NCI-H345 treated with DMSO at 0.1 percent for 48 hours (cell line): ENCODE results near the gene NDNF.

Experiments used
- DNase-seq: peaks from one replicate; lab custom pipeline; 2025; ENCODE audit not compliant: unreplicated experiment; lab: John Stamatoyannopoulos, UW

NDNF gene

GRCh38 chr4:121015421-121015820, 56.9 kb downstream of the NDNF start:
- DNase-seq, result no peak

DNA sequence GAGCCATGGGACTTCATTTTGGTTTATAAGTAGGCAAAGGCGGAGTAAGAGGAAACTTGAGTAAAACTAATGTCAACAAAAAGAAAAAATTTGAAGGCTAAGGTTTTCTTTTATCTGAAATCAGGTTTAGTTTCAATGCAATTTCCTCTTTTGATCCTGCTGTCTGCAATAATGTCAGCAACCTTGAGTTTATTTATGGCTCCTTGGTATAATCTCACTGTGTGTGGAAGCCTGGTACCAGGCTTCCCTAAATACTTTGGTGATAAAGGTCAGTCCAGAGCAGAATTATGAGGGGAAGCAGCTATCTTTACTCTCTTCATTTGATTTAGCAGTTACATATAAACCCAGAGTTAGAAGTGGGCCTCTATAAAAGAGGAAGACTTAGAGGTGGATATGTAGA, 57.8 kb downstream of the NDNF start:
- no peak for DNase-seq

GRCh38 chr4:121011780-121012340, 60.5 kb downstream of the NDNF start:
- DNase-seq, result no peak

DNA sequence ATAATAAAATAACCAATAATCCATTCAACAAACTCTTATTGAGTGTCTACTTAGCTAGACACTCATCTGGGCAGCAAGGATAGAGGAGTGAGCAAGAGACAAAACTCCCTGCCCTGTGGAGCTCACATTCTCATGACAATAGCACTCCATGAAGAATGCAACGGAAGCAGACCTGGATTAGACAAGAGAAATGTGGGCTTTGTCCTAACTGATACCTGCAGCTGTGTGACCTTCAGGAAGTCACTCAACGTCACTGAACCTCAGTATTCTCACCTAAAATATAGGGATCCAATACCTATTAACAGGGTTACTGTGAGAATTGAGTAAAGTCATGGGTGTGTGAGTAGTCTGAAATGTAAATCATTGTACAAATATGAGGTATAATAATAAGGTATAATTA, 61.2 kb downstream of the NDNF start:
- no peak for DNase-seq

- no peak for DNase-seq
These were observed 62.5 kb downstream of the NDNF start for GRCh38 chr4:121009578-121010478.

DNA sequence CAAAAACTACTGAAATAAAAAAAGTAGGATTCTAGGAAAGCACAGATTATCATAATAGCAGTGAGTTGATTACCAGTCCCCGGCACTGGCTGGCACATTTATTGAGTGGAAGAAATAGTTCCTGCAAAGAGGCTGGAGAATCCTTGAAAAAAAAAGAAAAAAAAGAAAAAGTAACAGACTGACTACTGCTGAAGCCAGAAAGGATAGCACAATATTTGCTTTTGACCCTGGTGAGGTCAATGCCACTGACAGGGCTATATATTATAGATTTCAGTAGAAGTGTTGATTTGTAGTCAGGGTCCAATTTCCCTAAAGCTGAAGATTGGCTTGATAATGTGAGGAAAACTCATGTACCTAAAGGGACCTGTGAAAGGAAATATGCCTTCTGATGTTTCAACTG, 64.7 kb downstream of the NDNF start:
- DNase-seq, result no peak

- DNase-seq, result no peak
These were observed 68.5 kb downstream of the NDNF start for GRCh38 chr4:121003863-121004262.

DNA sequence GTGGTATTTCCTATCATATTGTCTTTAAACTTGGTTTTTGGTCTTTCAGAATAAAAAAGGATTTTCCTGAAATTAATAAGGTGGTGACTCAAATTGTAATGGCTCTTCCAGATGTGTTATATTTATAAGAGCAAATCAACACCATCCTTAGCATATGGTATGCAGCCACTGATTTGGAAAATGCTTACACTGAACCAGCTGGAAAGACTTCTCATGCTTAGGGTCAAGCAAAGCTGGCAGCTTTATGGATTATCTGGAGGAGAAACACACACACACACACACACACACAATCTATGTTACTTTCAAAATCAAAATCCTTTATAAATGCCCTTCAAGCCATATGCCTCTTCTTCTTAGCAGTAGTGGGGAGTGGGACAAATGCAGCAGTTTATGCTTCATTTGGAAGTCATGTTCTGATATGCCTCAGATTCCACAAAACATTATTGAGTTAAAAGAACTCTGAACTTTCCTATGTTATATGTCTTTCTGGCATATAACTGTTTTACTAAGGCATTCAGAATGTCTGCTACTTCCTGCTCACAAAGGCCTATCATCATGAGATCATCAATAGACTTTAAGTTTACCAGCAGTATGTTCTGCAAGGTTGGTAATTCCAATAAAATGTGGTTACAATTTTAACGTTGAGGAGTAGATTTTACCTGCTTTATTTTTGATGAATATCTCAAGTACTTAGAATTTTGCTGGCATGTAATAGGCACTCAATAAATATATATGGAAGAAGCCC, 76.9 kb downstream of the NDNF start:
- DNase-seq, result no peak

GRCh38 chr4:120994521-120994920, 77.8 kb downstream of the NDNF start:
- no peak for DNase-seq

DNA sequence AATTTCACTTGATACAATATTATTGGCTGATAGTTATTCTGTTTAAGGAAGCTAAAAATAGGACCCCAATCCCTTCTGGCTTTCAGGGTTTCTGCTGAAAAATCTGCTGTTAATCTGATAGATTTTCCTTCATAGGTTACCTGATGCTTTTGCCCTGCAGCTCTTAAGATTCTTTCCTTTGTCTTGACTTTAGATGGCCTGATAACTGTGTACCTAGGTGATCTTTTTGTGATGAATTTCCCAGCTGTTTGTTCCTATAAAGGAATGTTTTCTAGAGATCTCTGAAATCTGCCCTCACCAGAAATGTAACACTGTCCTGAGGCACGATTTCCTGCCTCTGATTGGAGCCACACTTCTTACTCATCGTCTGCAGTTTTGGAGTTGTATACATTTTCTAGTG, 80.5 kb downstream of the NDNF start:
- DNase-seq, result no peak

DNA sequence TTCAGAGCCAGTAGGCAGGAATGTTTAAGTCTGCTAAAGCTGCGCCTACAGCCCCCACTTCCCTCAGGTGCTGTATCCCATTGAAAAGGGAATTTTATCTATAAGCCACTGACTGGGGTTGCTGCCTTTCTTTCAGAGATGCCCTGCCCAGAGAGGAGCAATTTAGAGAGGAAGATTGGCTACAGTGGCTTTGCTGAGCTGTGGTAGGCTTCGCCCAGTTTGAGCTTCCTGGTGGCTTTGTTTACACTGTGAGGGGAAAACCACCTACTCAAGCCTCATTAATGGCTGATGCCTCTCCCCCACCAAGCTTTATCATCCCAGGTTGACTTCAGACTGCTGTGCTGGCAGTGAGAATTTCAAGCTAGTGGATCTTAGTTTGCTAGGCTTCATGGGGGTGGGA, 82.1 kb downstream of the NDNF start:
- DNase-seq, result no peak
